Activated CD8-positive, alpha-beta T cell treated with anti-CD3 and anti-CD28 coated beads for 36 hours (primary cell): ENCODE results near the gene SH2D2A. TPM values are rescaled to one million over a fixed set of nuclear protein-coding genes. Genes with fewer than 3 reads are reported as not detected.

Source experiments
- ATAC-seq: fragments of 200-7000 bp; cut with Tn5 transposase; one replicate; pipeline ENCODE4 v1.10.0; 2021; ENCODE audit warnings: mild to moderate bottlenecking, moderate library complexity
- CTCF ChIA-PET: fragments of 350-600 bp; sonication (Branson Sonifier 250); formaldehyde crosslinking; loops from one replicate; lab custom pipeline; 2021; ENCODE audit warnings: antibody characterized with exemption; lab: Charles Lee
- POLR2A ChIA-PET: fragments of 350-600 bp; sonication (Branson Sonifier 250); formaldehyde crosslinking; loops from one replicate; lab custom pipeline; 2021; ENCODE audit warnings: antibody characterized with exemption; lab: Charles Lee
- DNase-seq: peaks from one replicate; pipeline ENCODE4 v3.0.0-alpha.2; 2020
- H3K27ac Mint-ChIP-seq: one replicate; pipeline ENCODE4 v1.8.0; 2021; ENCODE audit warnings: mild to moderate bottlenecking, mixed read lengths
- H3K27me3 Mint-ChIP-seq: one replicate; pipeline ENCODE4 v1.8.0; 2021; ENCODE audit warnings: mixed read lengths
- H3K36me3 Mint-ChIP-seq: one replicate; pipeline ENCODE4 v1.8.0; 2021; ENCODE audit warnings: low read depth, mixed read lengths
- H3K4me1 Mint-ChIP-seq: one replicate; pipeline ENCODE4 v1.8.0; 2021; ENCODE audit warnings: low read depth, mixed read lengths
- H3K4me3 Mint-ChIP-seq: one replicate; pipeline ENCODE4 v1.8.0; 2021; ENCODE audit warnings: mild to moderate bottlenecking, moderate library complexity, mixed read lengths
- H3K9me3 Mint-ChIP-seq: one replicate; pipeline ENCODE4 v1.8.0; 2021; ENCODE audit warnings: mixed read lengths
- intact Hi-C: fragments of 100-400 bp; cut with micrococcal nuclease; formaldehyde crosslinking; loops from one replicate; pipeline ENCODE4 v1.10.0; 2022
- total RNA-seq, 2 experiments: library from RNA; stranded (reverse); gene quantifications; one replicate each; pipeline ENCODE4 v1.2.3, GENCODE V29; 2021
- TF ChIP-seq, protein P1 (sequence below): fragments of 200-600 bp; IDR thresholded peaks from one replicate; pipeline ENCODE4 v1.8.0; 2022; ENCODE audit warnings: antibody characterized with exemption, mild to moderate bottlenecking

The SH2D2A gene
- total RNA-seq, 2 experiments from 2014 or later: 297 to 315 TPM

DNA sequence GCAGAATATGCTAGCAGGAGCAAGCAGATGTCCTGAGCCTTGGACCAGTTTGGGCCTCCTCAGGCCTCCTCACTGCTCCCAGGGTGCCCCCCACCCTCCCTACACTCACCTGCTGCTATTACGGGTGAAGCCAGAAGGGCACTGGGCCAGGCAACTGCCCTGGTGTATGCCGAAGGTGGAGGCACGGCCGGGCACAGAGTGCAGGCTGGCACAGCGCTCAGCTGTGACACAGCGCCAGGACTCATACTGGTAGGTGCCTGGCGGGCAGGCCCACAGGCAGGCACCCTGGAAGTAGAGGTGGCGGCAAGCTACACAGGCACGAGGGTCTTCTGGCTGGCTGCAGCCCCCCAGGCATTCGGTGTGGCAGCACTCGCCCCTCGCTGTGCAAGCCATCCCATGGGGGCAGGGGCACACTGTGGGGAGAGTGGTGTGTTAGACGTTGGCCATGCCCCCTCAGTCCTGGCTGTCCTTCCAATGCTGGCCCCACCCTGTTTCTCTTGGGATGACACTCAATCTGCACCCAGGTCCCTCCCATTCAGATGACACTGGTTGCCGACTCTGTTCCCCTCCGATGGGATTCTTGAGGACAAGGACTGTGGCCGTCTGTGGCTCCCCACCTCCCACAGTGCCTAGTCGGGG is 35.2 kb upstream of the SH2D2A start:
- Mint-ChIP-seq H3K36me3 (no peaks in the 10 kb centered on the region), H3K27me3 (peaks cover 10% of the 10 kb centered on the region), H3K9me3 (no peaks in the 10 kb centered on the region), H3K4me1 (peaks cover 23% of the 10 kb centered on the region), H3K27ac (no peak overlapping the region), H3K4me3 (no peak overlapping the region)
- ChIA-PET CTCF (interaction anchor here (3.3 kb wide), 1 partner anchor 13 kb away, joined by 22 read pairs; no protein-coding TSS in a partner anchor), POLR2A (interaction anchor here (1.1 kb wide), 1 partner anchor 12 kb away, joined by 3 read pairs; no protein-coding TSS in a partner anchor)
- no peak for DNase-seq
- no peak for ATAC-seq
- TF ChIP-seq, protein P1, sequence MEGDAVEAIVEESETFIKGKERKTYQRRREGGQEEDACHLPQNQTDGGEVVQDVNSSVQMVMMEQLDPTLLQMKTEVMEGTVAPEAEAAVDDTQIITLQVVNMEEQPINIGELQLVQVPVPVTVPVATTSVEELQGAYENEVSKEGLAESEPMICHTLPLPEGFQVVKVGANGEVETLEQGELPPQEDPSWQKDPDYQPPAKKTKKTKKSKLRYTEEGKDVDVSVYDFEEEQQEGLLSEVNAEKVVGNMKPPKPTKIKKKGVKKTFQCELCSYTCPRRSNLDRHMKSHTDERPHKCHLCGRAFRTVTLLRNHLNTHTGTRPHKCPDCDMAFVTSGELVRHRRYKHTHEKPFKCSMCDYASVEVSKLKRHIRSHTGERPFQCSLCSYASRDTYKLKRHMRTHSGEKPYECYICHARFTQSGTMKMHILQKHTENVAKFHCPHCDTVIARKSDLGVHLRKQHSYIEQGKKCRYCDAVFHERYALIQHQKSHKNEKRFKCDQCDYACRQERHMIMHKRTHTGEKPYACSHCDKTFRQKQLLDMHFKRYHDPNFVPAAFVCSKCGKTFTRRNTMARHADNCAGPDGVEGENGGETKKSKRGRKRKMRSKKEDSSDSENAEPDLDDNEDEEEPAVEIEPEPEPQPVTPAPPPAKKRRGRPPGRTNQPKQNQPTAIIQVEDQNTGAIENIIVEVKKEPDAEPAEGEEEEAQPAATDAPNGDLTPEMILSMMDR: no peak
- intact Hi-C loops: no loop called here

DNA sequence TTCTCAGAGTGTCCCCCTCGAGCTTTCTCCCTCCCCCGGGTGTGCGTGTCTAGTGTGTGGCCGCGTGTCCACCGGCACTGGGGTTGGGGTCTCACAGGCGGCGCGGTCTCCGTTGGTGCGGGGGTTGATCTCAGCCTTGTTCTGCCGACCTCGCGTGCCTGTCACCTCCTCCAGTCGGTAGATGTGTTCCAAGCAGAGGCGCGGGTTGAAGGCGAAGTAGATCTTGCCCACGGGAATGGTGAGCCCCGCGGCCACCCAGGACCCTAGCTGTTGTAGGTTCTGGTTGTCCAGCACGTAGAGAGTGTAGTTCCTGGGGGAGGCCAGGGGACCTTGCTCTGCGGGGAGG is 32.5 kb upstream of the SH2D2A start:
- DNase-seq: no peak
- H3K36me3 Mint-ChIP-seq: no peaks in the 10 kb centered on the region
- ChIA-PET POLR2A (interaction anchor here (1.1 to 2.4 kb wide), 7 partner anchors 9 to 47 kb away, joined by 4 to 19 read pairs (median 5); partner anchors contain the start of genes INSRR and NTRK1), CTCF (interaction anchor here (1.4 to 5.7 kb wide), 7 partner anchors 10 to 79 kb away, joined by 4 to 81 read pairs (median 5); partner anchors contain the start of genes INSRR and NTRK1)
- peak overlapping the region; percentile 84 for H3K27ac Mint-ChIP-seq
- H3K4me1 Mint-ChIP-seq: peaks cover 42% of the 10 kb centered on the region
- intact Hi-C loops: no loop called here
- ATAC-seq: no peak
- no peaks in the 10 kb centered on the region for H3K9me3 Mint-ChIP-seq
- peak overlapping the region; percentile 70 for H3K4me3 Mint-ChIP-seq
- peaks cover 29% of the 10 kb centered on the region for H3K27me3 Mint-ChIP-seq
- TF ChIP-seq, protein P1: no peak

DNA sequence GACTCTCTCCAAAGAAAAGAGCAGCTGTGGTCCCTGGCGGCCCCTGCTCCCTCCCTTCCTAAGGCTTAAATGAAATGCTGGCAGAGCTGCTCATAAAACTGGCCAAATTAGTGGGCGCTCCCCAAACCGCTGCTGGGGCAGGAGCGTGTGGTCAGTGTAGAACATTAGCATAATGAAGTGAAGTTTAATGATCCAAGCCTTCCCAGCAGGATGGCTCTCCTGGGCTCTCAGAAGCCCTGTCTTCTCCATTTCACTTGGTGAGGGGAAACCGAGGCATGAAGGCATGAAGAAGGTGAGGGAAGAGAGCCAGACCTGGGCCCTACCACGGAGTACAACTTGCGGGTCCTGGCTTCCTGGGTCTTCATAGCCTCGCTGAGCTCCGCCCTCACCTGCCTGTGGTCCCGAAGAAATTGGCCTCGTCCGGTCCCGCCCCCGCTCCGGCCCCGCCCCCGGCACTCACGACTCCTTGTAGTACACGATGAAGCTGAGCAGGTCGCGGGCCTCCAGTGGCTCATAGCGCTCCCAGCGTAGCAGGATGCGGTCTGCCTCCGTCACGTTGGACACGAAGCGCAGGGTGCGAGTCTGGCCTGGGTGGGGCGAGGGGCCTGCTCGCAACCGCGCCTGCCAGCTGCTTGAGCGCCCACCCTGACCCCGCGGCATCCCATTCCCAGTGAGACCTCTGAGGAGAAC is 32.0 kb upstream of the SH2D2A start:
- peak; percentile 87 for ATAC-seq
- TF ChIP-seq, protein P1: no peak
- CTCF ChIA-PET: interaction anchor here (0.8 to 5.7 kb wide), 10 partner anchors 11 to 123 kb away, joined by 3 to 81 read pairs (median 4); partner anchors contain the start of genes INSRR and NTRK1
- POLR2A ChIA-PET: interaction anchor here (1.1 to 2.4 kb wide), 9 partner anchors 9 to 47 kb away, joined by 3 to 19 read pairs (median 5); partner anchors contain the start of genes INSRR and NTRK1
- Mint-ChIP-seq H3K36me3 (no peaks in the 10 kb centered on the region), H3K4me1 (peaks cover 44% of the 10 kb centered on the region), H3K9me3 (no peaks in the 10 kb centered on the region), H3K27ac (peak overlapping the region; percentile 84), H3K4me3 (peak overlapping the region; percentile 70), H3K27me3 (peaks cover 34% of the 10 kb centered on the region)
- DNase-seq: peak; percentile 95
- intact Hi-C loops: no loop called here

DNA sequence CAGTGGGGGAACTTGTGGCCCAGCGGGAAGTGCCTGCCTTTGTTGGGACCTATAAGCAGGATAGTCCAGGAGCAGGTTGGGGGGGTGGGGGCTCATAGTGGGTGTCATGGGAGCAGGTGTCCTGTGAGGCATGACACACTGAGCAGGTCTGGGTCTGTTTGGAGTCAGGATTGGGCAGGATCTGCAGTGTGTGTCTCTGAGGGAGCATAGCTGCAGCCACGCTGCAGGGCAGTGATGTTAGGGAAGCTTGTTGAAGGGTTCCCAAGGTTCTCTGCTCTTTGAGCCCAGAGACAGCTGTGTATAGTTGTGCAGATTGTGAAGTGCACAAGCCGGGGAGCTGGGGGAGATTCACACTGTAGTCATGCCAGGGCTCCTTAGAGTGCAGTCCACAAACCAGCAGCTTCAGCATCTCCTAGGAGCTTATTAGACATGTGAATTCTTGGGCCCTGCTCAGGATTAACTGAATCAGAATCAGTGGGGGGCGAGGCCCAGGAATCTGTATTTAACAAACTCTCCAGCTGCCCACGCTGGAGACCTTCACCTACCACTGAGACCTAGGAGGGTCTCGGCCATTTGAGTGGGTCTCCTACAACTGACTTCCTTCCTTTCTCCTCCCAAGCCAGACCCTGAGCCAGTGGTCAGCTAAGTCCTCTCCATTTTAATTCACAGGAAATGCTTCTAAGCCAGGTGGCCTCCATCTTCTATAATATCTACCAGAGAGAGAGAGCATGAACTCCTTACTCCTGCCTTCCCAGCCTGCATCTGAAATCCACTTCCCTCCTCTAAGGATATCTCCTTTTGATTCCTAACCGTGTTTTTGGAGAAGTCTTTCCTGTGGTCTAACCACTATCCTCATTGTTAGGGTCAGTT is 31.2 kb upstream of the SH2D2A start:
- no peak for DNase-seq
- Mint-ChIP-seq H3K36me3 (no peaks in the 10 kb centered on the region), H3K27ac (peak overlapping the region; percentile 5), H3K4me3 (peak overlapping the region; percentile 70), H3K4me1 (peaks cover 44% of the 10 kb centered on the region), H3K9me3 (no peaks in the 10 kb centered on the region), H3K27me3 (peaks cover 40% of the 10 kb centered on the region)
- TF ChIP-seq, protein P1: no peak
- CTCF ChIA-PET: interaction anchor here (0.8 to 5.7 kb wide), 11 partner anchors 10 to 122 kb away, joined by 3 to 81 read pairs (median 5); partner anchors contain the start of genes INSRR and NTRK1
- POLR2A ChIA-PET: interaction anchor here (1.1 to 2.4 kb wide), 7 partner anchors 9 to 46 kb away, joined by 3 to 19 read pairs (median 5); partner anchors contain the start of genes INSRR and NTRK1
- intact Hi-C loops: no loop called here
- no peak for ATAC-seq
